H1 (cell line): ENCODE results near the gene PALM. TPM values are rescaled to one million over a fixed set of nuclear protein-coding genes. Genes with fewer than 3 reads are reported as not detected.

Source experiments
- CTCF ChIA-PET: fragments of 300-600 bp; sonication (Branson Sonifier 250); formaldehyde crosslinking; loops from one replicate; lab custom pipeline; 2021; ENCODE audit not compliant: partially characterized antibody; lab: Charles Lee
- POLR2A ChIA-PET: fragments of 300-600 bp; sonication (Branson Sonifier 250); formaldehyde crosslinking; loops from one replicate; lab custom pipeline; 2021; ENCODE audit warnings: inconsistent platforms; ENCODE audit not compliant: partially characterized antibody; lab: Charles Lee
- DNase-seq, 2 experiments: peaks; one replicate each; pipeline versions ENCODE4 v3.0.0 to v3.0.0-alpha.2; 2010 to 2022; ENCODE audit warnings: low spot score in 2 of 2, low read depth in 1 of 2, mixed read lengths in 1 of 2
- FAIRE-seq: peaks from 2 replicates; lab custom pipeline; 2011; peaks lifted over from hg19 to GRCh38; lab: Jason Lieb, UNC
- H2AFZ ChIP-seq: 2 replicates; pipeline ENCODE4 v1.8.1; 2012; ENCODE audit warnings: low read length, inconsistent platforms
- H2AK5ac ChIP-seq: 2 replicates; pipeline ENCODE4 v1.6.1; 2013; ENCODE audit warnings: low read depth, low read length
- H2BK120ac ChIP-seq: replicated peaks from 2 replicates; pipeline ENCODE3; 2013; ENCODE audit warnings: low read depth, low read length, inconsistent platforms
- H2BK12ac ChIP-seq: 2 replicates; pipeline ENCODE4 v1.6.1; 2013; ENCODE audit warnings: low read depth, low read length
- H2BK15ac ChIP-seq: 2 replicates; pipeline ENCODE4 v1.6.1; 2013; ENCODE audit warnings: low read length
- H2BK20ac ChIP-seq: 2 replicates; pipeline ENCODE4 v1.6.1; 2013; ENCODE audit warnings: low read length
- H2BK5ac ChIP-seq: 2 replicates; pipeline ENCODE4 v1.6.1; 2013; ENCODE audit warnings: low read depth, low read length
- H3K14ac ChIP-seq: 2 replicates; pipeline ENCODE4 v1.6.1; 2013; ENCODE audit warnings: inconsistent platforms; ENCODE audit not compliant: insufficient read length
- H3K18ac ChIP-seq: 2 replicates; pipeline ENCODE4 v1.6.1; 2013; ENCODE audit warnings: low read length; ENCODE audit errors: extremely low read depth
- H3K23ac ChIP-seq: 2 replicates; pipeline ENCODE4 v1.6.1; 2013; ENCODE audit warnings: inconsistent platforms; ENCODE audit not compliant: insufficient read length
- H3K23me2 ChIP-seq: 2 replicates; pipeline ENCODE4 v1.6.1; 2013; ENCODE audit warnings: low read depth, low read length
- H3K27ac ChIP-seq: 2 replicates; pipeline ENCODE4 v1.6.1; 2011; ENCODE audit warnings: low read depth, low read length, inconsistent platforms
- H3K27me3 ChIP-seq, 4 experiments: replicated peaks in 1 of 4; 1 replicate in 1 of 4; 2 replicates in 3 of 4; pipeline versions ENCODE4 v1.6.1 to v1.8.1; 2011 to 2013; ENCODE audit warnings: low read length in 3 of 4, mild to moderate bottlenecking in 3 of 4, inconsistent platforms in 2 of 4, mixed read lengths in 2 of 4, moderate library complexity in 1 of 4; ENCODE audit not compliant: control insufficient read depth in 3 of 4, insufficient read depth in 3 of 4; ENCODE audit errors: extremely low read depth in 1 of 4
- H3K36me3 ChIP-seq, 4 experiments: 2 replicates each; pipeline versions ENCODE4 v1.6.1 to v1.8.1; 2011 to 2013; ENCODE audit warnings: mild to moderate bottlenecking in 4 of 4, low read length in 3 of 4, moderate library complexity in 2 of 4, control low read depth in 1 of 4, inconsistent platforms in 1 of 4; ENCODE audit not compliant: insufficient read depth in 4 of 4, control insufficient read depth in 2 of 4
- H3K4ac ChIP-seq: replicated peaks from 2 replicates; pipeline ENCODE3; 2013; ENCODE audit warnings: low read length, low read depth, mixed read lengths, inconsistent platforms; ENCODE audit not compliant: insufficient read length
- H3K4me1 ChIP-seq, 4 experiments: replicated peaks in 1 of 4; 1 replicate in 1 of 4; 2 replicates in 3 of 4; pipeline versions ENCODE4 v1.6.1 to v1.8.1; 2011 to 2013; ENCODE audit warnings: low read length in 3 of 4, inconsistent platforms in 2 of 4, mixed read lengths in 1 of 4; ENCODE audit not compliant: insufficient read depth in 4 of 4, control insufficient read depth in 3 of 4
- H3K4me2 ChIP-seq, 2 experiments: 2 replicates each; pipeline versions ENCODE4 v1.6.1 to v1.8.1; 2011 to 2013; ENCODE audit warnings: low read depth in 2 of 2, low read length in 2 of 2, control low read depth in 1 of 2, inconsistent platforms in 1 of 2, mild to moderate bottlenecking in 1 of 2; ENCODE audit not compliant: insufficient read depth in 1 of 2
- H3K4me3 ChIP-seq, 4 experiments: fragments of 200-600, 300-600 bp in 1 of 4; sonication (generic), shearing (Covaris generic), sonication (Bioruptor Twin) in 1 of 4; 2 replicates each; pipeline versions ENCODE4 v1.5.1 to v1.8.1; 2011 to 2016; ENCODE audit warnings: low read length in 4 of 4, low read depth in 3 of 4, control low read depth in 2 of 4, inconsistent platforms in 2 of 4, mild to moderate bottlenecking in 2 of 4, mixed read lengths in 1 of 4, moderate library complexity in 1 of 4; ENCODE audit not compliant: insufficient read depth in 2 of 4; ENCODE audit errors: extremely low read depth in 1 of 4
- H3K56ac ChIP-seq: replicated peaks from 2 replicates; pipeline ENCODE3; 2013; ENCODE audit warnings: low read depth, mild to moderate bottlenecking, mixed read lengths, low read length, inconsistent platforms; ENCODE audit not compliant: insufficient read length
- H3K79me1 ChIP-seq: 2 replicates; pipeline ENCODE4 v1.6.1; 2013; ENCODE audit warnings: low read depth, low read length, control low read depth
- H3K79me2 ChIP-seq, 2 experiments: 2 replicates each; pipeline versions ENCODE4 v1.6.1 to v1.8.1; 2012 to 2013; ENCODE audit warnings: low read length in 2 of 2, mild to moderate bottlenecking in 2 of 2, inconsistent platforms in 1 of 2; ENCODE audit not compliant: insufficient read depth in 2 of 2, control insufficient read depth in 1 of 2
- H3K9ac ChIP-seq, 4 experiments: replicated peaks in 1 of 4; 1 replicate in 1 of 4; 2 replicates in 3 of 4; pipeline versions ENCODE4 v1.6.1 to v1.8.1; 2011 to 2013; ENCODE audit warnings: low read depth in 3 of 4, low read length in 3 of 4, control low read depth in 2 of 4, mild to moderate bottlenecking in 2 of 4, moderate library complexity in 2 of 4, inconsistent platforms in 1 of 4; ENCODE audit errors: extremely low read depth in 1 of 4
- H3K9me3 ChIP-seq, 2 experiments: 2 replicates each; pipeline versions ENCODE4 v1.6.1 to v1.8.1; 2012 to 2013; ENCODE audit warnings: mild to moderate bottlenecking in 2 of 2, moderate library complexity in 2 of 2, control low read depth in 1 of 2, inconsistent platforms in 1 of 2, low read depth in 1 of 2, low read length in 1 of 2, mixed read lengths in 1 of 2; ENCODE audit not compliant: insufficient read depth in 2 of 2
- H4K20me1 ChIP-seq, 2 experiments: replicated peaks in 1 of 2; 2 replicates each; pipeline versions ENCODE3 to v1.8.1; 2011 to 2013; ENCODE audit warnings: inconsistent platforms in 2 of 2, low read length in 2 of 2, mild to moderate bottlenecking in 1 of 2; ENCODE audit not compliant: insufficient read depth in 2 of 2, control insufficient read depth in 1 of 2
- H4K5ac ChIP-seq: 2 replicates; pipeline ENCODE4 v1.6.1; 2013; ENCODE audit warnings: low read length, low read depth, mixed read lengths, inconsistent platforms; ENCODE audit not compliant: insufficient read length
- H4K8ac ChIP-seq: 2 replicates; pipeline ENCODE4 v1.8.0; 2013; ENCODE audit warnings: mild to moderate bottlenecking, moderate library complexity, low read length, inconsistent platforms; ENCODE audit not compliant: insufficient read depth; ENCODE audit errors: extremely low read depth
- H4K91ac ChIP-seq: replicated peaks from 2 replicates; pipeline ENCODE3; 2013; ENCODE audit warnings: low read length, mixed read lengths, inconsistent platforms; ENCODE audit not compliant: insufficient read length
- BCL11A ChIP-seq, 2 experiments: IDR thresholded peaks; one replicate each; pipeline ENCODE4 v1.6.1; 2011; ENCODE audit warnings: low read depth in 2 of 2, low read length in 2 of 2, mild to moderate bottlenecking in 2 of 2
- KDM1A ChIP-seq: fragments of 200-600, 300-600 bp; sonication (generic); IDR thresholded peaks from 2 replicates; pipeline ENCODE4 v1.7.1; 2016; ENCODE audit warnings: mild to moderate bottlenecking, low read length, borderline replicate concordance
- WGBS, 2 experiments: shearing (Covaris generic) in 1 of 2; methylation state at CpG; one replicate each; pipeline versions ENCODE4 v1.1.6 to v1.1.7; 2013 to 2015; ENCODE audit warnings: low lambda C conversion rate in 2 of 2, mixed read lengths in 2 of 2, inconsistent platforms in 1 of 2, low coverage in 1 of 2, missing lambda C conversion rate in 1 of 2; ENCODE audit not compliant: insufficient replicate concordance in 2 of 2, insufficient coverage in 1 of 2, insufficient read length in 1 of 2; ENCODE audit errors: extremely low coverage in 1 of 2, missing lambda C conversion rate in 1 of 2; 5-methylcytosine and 5-hydroxymethylcytosine counted together
- polyA plus RNA-seq, 7 experiments: library from polyadenylated mRNA; depleted of rRNA in 3 of 7; stranded (reverse) in 5 of 7; unstranded in 2 of 7; fragments of >200 nt in 5 of 7; fragments of 200-250 nt in 2 of 7; gene quantifications; 1 replicate in 5 of 7; 2 replicates in 1 of 7; 4 replicates in 1 of 7; pipeline versions ENCODE4 v1.2.1 to v1.2.3, GENCODE V29; 2011 to 2013; ENCODE audit warnings: missing spikeins in 2 of 7, mixed read lengths in 2 of 7
- total RNA-seq: library from RNA; stranded (reverse); fragmentation: NEBNext Ultra II Directional; extraction: Animal tissue kit (Norgen Biotek cat#: 25700); gene quantifications from 2 replicates; pipeline ENCODE4 v1.2.1, GENCODE V29; 2021

PALM gene
- total and polyA plus RNA-seq, 2 of the 8 experiments (the other 6 are each of a cell fraction or from before 2014, with no cell fraction given), result 5.7 to 16.5 TPM

DNA sequence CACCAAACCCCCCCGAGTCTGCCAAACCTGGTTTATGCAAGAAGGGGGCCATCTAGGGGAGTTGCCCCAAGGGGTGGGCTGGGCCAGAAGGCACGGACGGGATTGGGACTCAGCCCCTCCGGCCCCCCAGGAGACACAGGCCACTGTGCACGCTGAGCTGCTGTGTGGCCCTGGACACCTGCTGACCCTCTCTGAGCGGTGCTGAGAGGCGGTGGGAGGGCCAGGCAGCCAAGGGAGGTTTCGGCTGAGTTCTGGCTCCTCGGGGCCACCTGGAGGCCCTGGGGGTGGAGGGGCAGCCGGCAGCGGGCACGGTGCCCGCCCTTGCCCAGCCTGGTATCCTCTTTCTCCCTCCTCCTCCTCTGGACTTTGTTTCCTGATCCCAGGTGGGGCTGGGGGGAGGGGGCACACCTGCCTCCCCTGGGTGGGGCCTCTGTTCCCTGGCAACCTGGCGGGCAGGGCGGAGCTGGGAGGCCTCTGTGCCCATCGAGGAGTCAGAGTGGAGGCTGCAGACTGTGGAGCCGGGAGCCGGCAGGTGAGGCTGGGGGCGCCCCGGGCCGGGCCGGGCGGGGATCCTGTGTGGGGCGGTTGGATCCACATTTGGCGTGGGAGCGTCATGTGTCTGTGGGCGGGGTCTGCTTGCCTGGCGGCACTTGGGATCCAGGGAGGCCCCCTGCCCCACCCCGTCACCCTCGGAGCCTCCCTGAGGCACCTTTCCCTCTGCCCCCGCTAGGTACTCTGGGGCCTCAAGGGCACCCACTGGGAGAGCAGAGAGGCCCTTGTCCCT, 42.1 kb downstream of the PALM start, which contains the start of gene MISP:
Gene MISP, plus strand, starts transcription at position 473 of the 784 bp plus-strand sequence. CDS start 5,835 bp downstream, outside the sequence.
- Histone ChIP-seq H2AFZ (no peak within 1 kb of the TSS), H3K36me3 (no peaks in the 10 kb centered on the region), H2BK12ac (no peak within 1 kb of the TSS), H3K56ac (no peak within 1 kb of the TSS), H3K23me2 (no peaks in the 10 kb centered on the region), H3K79me2 (no peaks in the 10 kb centered on the region), H3K27me3 (no peaks in the 10 kb centered on the region), H3K4ac (no peak within 1 kb of the TSS), H4K20me1 (peaks cover 0 to 1% of the 10 kb centered on the region in 2 experiments), H3K14ac (no peak within 1 kb of the TSS), H2BK120ac (no peak within 1 kb of the TSS), H2BK15ac (no peak within 1 kb of the TSS), H3K4me3 (no peak within 1 kb of the TSS), H3K9ac (no peak within 1 kb of the TSS), H2BK20ac (no peak within 1 kb of the TSS), H3K23ac (no peak within 1 kb of the TSS), H3K4me2 (no peak within 1 kb of the TSS), H3K9me3 (peaks cover 5 to 14% of the 10 kb centered on the region in 2 experiments; a peak in 2 of 4 replicates), H4K91ac (no peak within 1 kb of the TSS), H3K79me1 (no peaks in the 10 kb centered on the region), H4K5ac (no peak within 1 kb of the TSS), H2AK5ac (no peak within 1 kb of the TSS), H3K4me1 (peaks cover 0 to 5% (median 3%) of the 10 kb centered on the region in 4 experiments; a peak in 3 of 7 replicates), H3K27ac (no peak within 1 kb of the TSS), H2BK5ac (no peak within 1 kb of the TSS), H4K8ac (peak within 1 kb of the TSS; percentile 65; the same call in 1 of the 2 replicates), H3K18ac (no peak within 1 kb of the TSS; the same call in 1 of the 2 replicates)
- TF ChIP-seq BCL11A (IDR thresholded peaks at IDR 0.05; ENCODE audit: low read depth in 2 of 2, low read length in 2 of 2) (no peak), KDM1A (peak; percentile 46; the same call in 1 of the 2 replicates)
- FAIRE-seq, result no peak
- POLR2A ChIA-PET, result no interaction called here
- DNase-seq, result no peak
- WGBS, 2 experiments, result 91% methylated on average over 7 of the region's 31 CpGs; no CpG with 5 or more reads in 1 of the 2 experiments
- CTCF ChIA-PET, result interaction anchor here (0.6 kb wide), 1 partner anchor 116 kb away, joined by 3 read pairs; no protein-coding TSS in a partner anchor
